ENCODE measurements around the gene PCYOX1L. TPM values are rescaled to one million over a fixed set of nuclear protein-coding genes. Genes with fewer than 3 reads are reported as not detected.
A peak's percentile ranks its signal among the peaks of the same experiment; 100 is the strongest.

The PCYOX1L gene
- polyA plus RNA-seq, 3 donors: 9.8 to 31.8 (median 13.5) TPM

DNA sequence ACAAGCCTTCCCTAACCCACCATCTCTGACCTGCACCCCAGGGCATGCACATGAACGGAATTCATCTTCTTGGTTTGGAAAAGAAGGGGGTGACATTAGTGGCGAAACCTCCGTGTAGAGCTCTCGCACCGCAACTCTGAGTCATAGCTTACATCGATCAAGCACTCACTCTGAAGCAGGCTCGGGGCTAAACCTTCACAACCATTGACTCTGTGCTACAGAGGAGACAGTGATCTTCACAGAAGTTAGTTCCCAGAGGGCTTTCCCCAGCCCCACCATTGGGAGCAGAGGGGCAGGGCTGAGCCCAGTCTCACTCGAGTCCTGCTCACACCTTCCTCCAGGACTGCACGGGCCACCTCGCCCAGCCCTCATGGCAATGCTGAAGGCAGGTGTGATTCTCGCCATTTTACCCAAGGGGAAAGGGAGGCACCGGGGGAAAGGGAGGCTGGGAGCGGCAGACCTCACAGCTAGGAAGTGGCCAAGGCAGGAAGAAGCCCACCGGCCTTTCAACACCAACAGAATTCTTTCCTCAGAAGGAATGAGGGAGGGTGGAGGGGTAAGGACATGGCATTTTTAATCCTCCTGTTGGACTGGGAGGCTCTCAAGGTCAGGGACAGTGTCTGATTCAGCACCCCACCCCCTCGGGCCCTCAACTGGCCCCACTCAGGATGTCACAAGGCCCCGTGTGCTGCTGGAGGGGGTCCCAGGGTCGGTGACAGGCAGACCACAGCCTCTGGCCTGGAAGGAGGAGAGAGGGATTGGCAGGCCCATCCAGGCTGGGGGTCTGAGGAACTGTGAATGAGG is 47.1 kb downstream of the PCYOX1L start:
- Mint-ChIP-seq H3K4me1 (no peaks in the 10 kb centered on the region), H3K27ac (peak overlapping the region in 1 of 7 donors; percentile 62), H3K4me3 (no peak overlapping the region), H3K36me3 (no peaks in the 10 kb centered on the region), H3K9me3 (no peaks in the 10 kb centered on the region), H3K27me3 (ENCODE audit: low read depth in 3 of 3) (peaks cover 0 to 7% (median 3%) of the 10 kb centered on the region in 3 donors)
- Histone ChIP-seq H3K9ac (ENCODE audit: insufficient read depth, low read length, poor library complexity, severe bottlenecking) (no peak overlapping the region), H3K4me1 (ENCODE audit: control insufficient read depth in 1 of 2, insufficient read depth in 2 of 2, low read length in 2 of 2) (no peaks in the 10 kb centered on the region), H3K27me3 (ENCODE audit: control insufficient read depth in 2 of 2, insufficient read depth in 2 of 2, low read length in 2 of 2) (no peaks in the 10 kb centered on the region), H3K79me2 (ENCODE audit: insufficient read depth, low read length) (no peaks in the 10 kb centered on the region), H3K4me2 (replicated peaks; ENCODE audit: extremely low read depth, low read length, poor library complexity, severe bottlenecking) (no peak overlapping the region), H3K27ac (ENCODE audit: low read depth in 1 of 2, low read length in 2 of 2) (no peak overlapping the region), H3K36me3 (replicated peaks in 1 of 2; ENCODE audit: control insufficient read depth in 1 of 2, insufficient read depth in 2 of 2, low read length in 2 of 2) (no peaks in the 10 kb centered on the region), H3K9me3 (replicated peaks in 1 of 2; ENCODE audit: control insufficient read depth in 1 of 2, insufficient read depth in 1 of 2, low read length in 2 of 2) (no peaks in the 10 kb centered on the region), H4K20me1 (ENCODE audit: insufficient read depth, low read length) (no peaks in the 10 kb centered on the region), H3K4me3 (replicated peaks in 1 of 3; ENCODE audit: low read depth in 2 of 3, low read length in 3 of 3) (no peak overlapping the region), H2AFZ (ENCODE audit: insufficient read depth, low read depth, low read length, poor library complexity, severe bottlenecking) (no peak overlapping the region)
- no peak for DNase-seq
- intact Hi-C loops (cut with micrococcal nuclease): no loop called here
- 89% methylated on average over 10 of the region's 17 CpGs for WGBS (ENCODE audit: insufficient coverage)
- TF ChIP-seq, protein P1, sequence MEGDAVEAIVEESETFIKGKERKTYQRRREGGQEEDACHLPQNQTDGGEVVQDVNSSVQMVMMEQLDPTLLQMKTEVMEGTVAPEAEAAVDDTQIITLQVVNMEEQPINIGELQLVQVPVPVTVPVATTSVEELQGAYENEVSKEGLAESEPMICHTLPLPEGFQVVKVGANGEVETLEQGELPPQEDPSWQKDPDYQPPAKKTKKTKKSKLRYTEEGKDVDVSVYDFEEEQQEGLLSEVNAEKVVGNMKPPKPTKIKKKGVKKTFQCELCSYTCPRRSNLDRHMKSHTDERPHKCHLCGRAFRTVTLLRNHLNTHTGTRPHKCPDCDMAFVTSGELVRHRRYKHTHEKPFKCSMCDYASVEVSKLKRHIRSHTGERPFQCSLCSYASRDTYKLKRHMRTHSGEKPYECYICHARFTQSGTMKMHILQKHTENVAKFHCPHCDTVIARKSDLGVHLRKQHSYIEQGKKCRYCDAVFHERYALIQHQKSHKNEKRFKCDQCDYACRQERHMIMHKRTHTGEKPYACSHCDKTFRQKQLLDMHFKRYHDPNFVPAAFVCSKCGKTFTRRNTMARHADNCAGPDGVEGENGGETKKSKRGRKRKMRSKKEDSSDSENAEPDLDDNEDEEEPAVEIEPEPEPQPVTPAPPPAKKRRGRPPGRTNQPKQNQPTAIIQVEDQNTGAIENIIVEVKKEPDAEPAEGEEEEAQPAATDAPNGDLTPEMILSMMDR (IDR thresholded peaks at IDR 0.05): no peak

DNA sequence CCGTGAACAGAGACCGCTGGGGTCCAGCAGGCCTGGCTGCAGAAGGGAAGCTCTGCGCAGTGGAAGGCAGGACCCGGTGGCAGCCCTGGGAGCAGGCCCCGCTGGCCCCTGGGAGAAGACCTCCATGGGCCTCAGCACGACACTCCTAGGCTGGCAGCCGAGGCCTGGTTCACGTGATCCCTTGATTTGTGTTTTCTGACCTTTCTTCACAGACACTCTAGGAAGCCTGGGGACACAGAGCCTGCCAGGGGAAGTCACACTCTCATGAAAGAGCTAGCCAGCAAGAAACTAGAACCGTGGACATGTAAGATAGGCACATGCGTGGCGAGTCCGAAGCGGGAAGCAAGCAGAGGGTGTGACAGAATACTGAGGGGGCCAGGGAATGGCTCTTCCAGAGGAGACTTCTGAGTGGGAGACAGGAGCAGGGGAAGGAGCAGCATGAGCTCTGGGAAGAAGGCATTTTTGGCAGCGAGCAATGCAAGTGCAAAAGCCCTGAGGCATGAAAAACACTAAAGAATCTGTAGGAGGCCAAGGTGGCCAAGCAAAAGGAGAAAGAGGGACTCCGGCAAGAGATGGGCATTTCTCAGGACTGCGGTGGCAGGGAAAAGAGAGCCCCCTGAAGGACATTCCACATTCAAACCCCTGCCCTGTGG is 47.8 kb downstream of the PCYOX1L start:
- Mint-ChIP-seq H3K4me3 (no peak overlapping the region), H3K27me3 (ENCODE audit: low read depth in 3 of 3) (peaks cover 0 to 8% (median 3%) of the 10 kb centered on the region in 3 donors), H3K9me3 (no peaks in the 10 kb centered on the region), H3K4me1 (no peaks in the 10 kb centered on the region), H3K27ac (no peak overlapping the region), H3K36me3 (no peaks in the 10 kb centered on the region)
- no peak overlapping the region for H3K9ac ChIP-seq (ENCODE audit: insufficient read depth, low read length, poor library complexity, severe bottlenecking)
- H3K27me3 ChIP-seq (ENCODE audit: control insufficient read depth in 2 of 2, insufficient read depth in 2 of 2, low read length in 2 of 2): no peaks in the 10 kb centered on the region
- H3K27ac ChIP-seq (ENCODE audit: low read depth in 1 of 2, low read length in 2 of 2): no peak overlapping the region
- no peaks in the 10 kb centered on the region for H3K79me2 ChIP-seq (ENCODE audit: insufficient read depth, low read length)
- H4K20me1 ChIP-seq (ENCODE audit: insufficient read depth, low read length): no peaks in the 10 kb centered on the region
- H2AFZ ChIP-seq (ENCODE audit: insufficient read depth, low read depth, low read length, poor library complexity, severe bottlenecking): no peak overlapping the region
- no peak for DNase-seq
- H3K4me1 ChIP-seq (ENCODE audit: control insufficient read depth in 1 of 2, insufficient read depth in 2 of 2, low read length in 2 of 2): no peaks in the 10 kb centered on the region
- no peak overlapping the region for H3K4me3 ChIP-seq (replicated peaks in 1 of 3; ENCODE audit: low read depth in 2 of 3, low read length in 3 of 3)
- H3K9me3 ChIP-seq (replicated peaks in 1 of 2; ENCODE audit: control insufficient read depth in 1 of 2, insufficient read depth in 1 of 2, low read length in 2 of 2): no peaks in the 10 kb centered on the region
- intact Hi-C loops (cut with micrococcal nuclease): no loop called here
- no peak overlapping the region for H3K4me2 ChIP-seq (replicated peaks; ENCODE audit: extremely low read depth, low read length, poor library complexity, severe bottlenecking)
- H3K36me3 ChIP-seq (replicated peaks in 1 of 2; ENCODE audit: control insufficient read depth in 1 of 2, insufficient read depth in 2 of 2, low read length in 2 of 2): no peaks in the 10 kb centered on the region
- 95% methylated on average over 15 of the region's 16 CpGs for WGBS (ENCODE audit: insufficient coverage)
- TF ChIP-seq, protein P1 (IDR thresholded peaks at IDR 0.05): no peak

All from CD14-positive monocyte (primary cell).